ENCODE measurements around the gene MYH16.
"Not testable (repeated sequence)": the region's sequence is repeated elsewhere in the genome, so short reads cannot be mapped to it uniquely, and the experiment has no call there.

Gene MYH16

DNA sequence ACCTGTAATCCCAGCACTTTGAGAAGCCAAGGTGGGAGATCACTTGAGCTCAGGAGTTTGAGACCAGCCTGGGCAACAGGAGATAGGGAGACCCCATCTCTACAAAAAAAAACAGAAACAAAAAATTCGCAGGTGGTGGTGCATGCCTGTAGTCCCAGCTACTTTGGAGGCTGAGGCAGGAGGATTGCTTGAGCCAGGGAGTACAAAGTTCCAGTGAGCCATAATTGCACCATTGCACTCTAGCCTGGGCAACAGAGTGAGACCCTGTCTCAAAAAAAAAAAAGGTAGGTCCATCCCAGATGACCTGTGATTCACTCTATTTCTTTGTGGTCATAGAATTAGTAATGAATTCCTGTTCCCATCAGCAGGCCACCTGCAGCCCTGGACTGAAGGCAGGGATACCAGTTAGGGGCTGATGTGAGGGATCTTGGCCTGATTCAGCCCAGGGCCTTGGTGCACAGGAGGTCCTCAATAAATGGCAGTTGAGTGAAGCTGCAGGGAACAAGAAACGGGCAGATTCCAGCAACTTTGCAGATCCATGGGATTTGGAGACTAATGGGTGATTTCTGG is at the start of gene MYH16:
TSS of gene MYH16 (plus strand) at position 364 of the 570 bp plus-strand sequence.
- DNase-seq: no peak

DNA sequence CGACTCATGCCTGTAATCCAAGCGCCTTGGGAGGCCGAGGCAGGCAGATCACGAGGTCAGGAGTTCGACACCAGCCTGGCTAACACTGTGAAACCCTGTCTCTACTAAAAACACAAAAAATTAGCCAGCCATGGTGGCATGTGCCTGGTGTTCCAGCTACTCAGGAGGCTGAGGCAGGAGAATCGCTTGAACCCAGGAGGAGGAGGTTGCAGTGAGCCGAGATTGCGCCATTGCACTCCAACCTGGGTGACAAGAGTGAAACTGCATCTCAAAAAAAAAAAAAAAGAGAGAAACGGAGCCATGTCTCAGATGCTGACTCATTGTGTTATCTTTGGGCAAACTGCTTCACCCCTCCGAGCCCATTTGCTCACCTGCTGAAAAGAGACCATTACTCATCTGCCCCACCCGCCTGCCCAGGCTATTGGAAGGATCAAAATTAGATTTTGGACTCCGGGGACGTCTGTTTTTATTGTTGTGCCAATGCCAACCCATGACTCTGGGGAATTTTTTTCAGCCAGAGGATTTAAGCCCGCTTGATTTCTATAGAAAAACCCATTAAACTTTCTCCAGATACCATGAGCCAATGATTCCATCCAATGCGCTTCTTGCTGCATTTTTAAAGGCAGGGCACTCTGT is 48.3 kb upstream of the MYH16 start:
- DNase-seq: not testable (repeated sequence)

DNA sequence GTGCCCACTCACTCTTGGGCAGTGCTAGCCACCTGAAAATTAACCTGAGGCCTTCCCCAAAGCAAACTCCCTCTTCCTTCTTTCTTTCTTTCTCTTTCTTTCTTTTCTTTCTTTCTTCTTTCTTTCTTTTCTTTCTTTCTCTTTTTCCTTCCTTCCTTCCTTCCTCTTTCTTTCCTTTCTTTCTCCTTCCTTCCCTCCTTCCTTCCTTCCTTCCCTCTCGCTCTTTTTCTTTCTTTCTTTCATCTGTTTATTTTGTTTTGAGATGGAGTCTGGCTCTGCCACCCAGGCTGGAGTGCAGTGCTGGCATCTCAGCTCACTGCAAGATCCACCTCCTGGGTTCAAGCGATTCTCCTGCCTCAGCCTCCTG is 47.8 kb upstream of the MYH16 start:
- DNase-seq: no peak

DNA sequence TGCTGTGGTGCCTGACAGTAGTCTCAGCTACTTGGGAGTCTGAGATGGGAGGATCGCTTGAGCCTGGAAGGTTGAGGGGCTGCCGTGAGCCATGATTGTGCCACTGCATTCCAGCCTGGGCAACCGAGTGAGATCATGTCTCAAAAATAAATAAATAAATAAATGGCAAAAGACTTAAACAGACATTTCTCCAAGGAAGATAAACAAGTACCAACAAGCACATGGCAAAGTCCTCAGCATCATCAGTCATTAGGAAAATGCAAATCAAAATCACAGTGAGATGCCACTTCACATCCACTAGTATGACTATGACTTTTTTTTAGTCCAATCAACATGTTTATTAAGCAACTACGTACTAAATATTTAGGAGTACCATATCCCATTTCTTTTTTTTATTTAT is 43.4 kb upstream of the MYH16 start:
- DNase-seq: no peak

DNA sequence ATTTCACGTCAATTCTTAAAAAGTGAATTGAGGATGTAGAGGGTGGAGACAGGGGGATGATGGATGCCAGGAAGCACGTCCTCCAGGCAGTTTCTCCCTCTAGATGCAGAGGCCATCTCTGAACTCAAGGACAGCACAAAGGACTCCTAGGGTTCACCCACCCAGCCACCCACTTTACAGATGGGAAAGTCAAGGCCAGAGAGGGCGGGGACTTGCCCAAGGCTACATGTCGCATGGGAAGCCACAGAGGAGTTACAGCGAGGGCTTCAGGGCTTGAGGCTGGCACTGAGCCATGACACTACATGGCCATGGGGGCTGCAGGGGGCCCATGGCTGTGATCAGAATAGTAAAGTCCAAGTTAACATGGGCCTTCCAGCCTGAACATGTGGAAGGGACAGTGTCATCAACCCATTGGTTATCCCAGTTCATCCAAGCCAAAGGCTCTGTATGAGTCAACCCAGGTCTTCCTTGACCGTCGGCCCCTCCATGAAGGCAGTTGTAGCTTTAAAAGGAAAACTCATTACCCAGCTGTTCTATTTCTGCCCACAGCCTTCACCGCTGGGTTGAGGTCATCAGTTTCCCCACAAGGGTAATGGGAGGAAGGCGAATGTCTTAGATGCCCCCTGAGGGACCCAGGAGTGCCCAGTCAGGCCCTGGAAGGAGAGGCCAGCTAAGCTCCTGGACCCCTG is 40.4 kb upstream of the MYH16 start:
- DNase-seq: no peak

DNA sequence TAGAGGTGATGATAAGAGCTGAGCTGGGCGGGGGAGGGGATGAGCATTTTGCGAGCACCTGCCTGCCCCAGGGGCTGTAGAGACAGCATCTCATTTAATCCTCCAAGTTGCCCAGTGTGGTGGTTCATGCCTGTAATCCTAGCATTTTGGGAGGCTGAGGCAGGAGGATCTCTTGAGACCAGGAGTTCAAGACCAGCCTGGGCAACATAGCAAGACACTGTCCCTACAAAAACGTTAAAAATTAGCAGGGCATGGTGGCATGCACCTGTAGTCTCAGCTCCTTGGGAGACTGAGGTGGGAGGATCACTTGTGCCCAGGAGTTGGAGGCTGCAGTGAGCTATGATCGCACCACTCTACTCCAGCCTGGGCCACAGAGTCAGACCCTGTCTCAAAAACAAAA is 39.7 kb upstream of the MYH16 start:
- DNase-seq: not testable (repeated sequence)

DNA sequence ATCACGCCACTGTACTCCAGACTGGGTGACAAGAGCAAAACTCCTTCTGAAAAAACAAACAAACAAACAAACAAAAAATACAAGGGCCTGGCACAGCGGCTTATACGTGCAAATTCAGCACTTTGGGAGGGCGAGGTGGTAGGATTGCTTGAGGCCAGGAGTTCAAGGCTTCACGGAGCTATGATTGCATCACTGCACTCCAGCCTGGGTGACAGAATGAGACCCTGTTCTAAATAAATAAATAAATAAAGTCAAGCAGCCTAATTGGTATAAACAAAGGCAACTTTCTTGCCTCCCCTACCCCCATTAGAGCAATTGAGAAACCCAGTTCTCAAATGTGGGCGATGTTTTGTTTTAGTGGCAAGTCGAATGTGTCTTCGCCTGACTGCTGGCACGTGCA is 38.5 kb upstream of the MYH16 start:
- DNase-seq: no peak

DNA sequence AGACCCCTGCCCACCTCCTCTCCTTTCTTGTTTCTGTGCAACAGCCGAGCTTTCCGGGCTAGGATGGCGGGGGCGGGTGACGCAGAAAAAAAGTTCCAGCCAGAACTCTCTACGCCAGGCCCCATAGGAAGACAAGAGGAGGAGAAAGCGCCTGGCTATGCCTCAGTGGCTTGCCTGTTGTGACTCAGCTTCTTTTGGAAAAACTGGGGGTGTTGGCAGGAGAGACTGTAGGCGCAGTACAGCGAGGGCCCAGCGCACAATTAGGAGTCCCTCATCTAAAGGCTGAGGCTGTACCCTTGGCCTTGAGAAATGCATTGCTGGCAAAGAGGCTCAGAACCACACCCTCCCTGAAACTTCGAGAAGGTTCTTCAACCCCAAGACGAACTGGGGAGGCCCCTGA is 36.7 kb upstream of the MYH16 start:
- DNase-seq: no peak

DNA sequence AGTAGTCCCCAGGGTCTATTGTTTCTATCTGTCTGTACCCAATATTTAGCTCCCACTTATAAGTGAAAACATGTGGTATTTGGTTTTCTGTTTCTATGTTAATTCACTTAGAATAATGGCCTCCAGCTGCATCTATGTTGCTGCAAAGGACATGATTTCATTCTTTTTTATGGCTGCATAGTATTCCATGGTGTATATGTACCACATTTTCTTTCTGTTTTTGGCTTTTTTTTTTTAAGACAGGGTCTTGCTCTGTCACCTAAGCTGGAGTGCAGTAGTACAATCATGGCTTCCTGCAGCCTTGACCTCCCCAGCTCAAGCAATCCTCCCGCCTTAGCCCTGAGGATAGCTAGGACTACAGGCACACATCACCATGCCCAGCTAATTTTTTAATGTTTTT is 34.8 kb upstream of the MYH16 start:
- not testable (repeated sequence) for DNase-seq

DNA sequence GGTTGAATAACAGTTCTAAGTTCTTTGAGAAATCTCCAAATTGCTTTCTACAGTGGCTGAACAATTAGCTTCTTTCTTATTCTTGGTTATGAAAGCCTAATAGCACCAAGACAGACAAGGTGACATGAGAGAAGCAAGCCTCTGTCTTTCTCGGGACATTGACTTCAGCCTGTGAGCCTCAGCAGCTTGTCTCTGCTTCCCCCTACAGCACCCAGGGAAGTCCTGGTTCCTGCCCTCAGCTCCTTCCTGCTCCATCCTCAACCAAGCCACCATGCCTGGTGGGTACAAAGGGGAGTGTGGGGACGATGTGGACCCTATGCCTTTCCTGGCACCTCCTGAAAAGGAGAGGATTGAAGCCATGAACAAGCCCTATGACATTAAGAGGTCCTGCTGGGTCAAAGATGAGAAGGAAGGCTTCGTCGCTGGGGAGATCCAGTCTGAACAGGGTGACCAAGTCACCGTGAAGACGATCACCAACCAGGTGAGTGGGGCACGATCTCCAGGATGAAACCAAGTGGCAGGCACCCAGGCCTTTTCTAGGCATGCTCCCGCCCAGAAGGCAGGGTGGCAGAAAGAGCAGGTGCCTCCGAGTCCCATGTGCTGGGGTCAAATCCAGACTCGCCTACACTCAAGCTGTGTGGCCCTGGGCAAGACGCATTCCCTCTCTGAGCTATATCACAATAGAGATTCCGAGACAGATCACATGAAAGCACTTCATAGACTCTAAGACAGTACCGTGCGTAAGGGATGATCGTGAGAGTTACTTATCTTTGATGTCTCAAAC is 33.9 kb upstream of the MYH16 start:
- no peak for DNase-seq

DNA sequence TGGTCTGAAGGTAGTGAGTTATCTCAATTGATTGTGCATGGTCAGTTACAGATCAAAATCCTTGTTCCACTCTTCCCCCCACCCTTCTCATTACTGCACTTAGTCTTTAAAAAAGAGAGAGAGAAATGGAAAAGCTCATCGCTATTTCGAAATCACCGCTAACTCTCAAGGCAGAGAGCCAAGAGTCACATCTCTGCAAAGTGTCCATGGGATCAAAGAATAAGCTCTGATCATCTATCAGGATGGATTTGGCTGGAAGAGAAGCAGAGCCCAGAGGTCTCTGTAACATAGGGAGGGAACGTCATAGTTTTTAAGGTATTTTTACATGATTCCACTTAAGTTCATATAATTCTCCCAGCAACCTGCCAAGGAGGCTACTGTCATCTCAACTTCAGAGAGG is 30.0 kb upstream of the MYH16 start:
- no peak for DNase-seq

DNA sequence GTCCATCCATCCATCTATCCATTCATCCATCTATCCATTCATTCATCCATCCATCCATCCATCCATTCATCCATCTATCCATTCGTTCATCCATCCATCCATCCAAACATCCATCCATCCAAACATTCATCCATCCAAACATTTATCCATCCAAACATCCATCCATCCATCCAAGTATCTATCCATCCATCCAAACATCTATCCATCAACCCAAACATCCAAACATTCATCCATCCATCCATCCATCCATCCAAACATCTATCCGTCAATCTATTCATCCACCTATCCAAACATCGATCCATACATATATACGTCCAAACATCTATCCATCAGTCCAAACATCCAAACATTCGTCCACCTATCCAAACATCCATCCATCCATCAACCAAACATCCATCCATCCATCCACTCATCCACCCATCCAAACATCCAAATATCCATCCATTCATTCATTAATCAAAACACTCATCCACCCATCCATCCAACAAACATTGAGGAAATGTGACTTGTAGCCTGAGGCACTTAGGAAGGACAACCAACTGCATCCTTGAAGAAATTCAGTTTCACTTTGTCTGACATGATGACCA is 28.8 kb upstream of the MYH16 start:
- DNase-seq: no peak

DNA sequence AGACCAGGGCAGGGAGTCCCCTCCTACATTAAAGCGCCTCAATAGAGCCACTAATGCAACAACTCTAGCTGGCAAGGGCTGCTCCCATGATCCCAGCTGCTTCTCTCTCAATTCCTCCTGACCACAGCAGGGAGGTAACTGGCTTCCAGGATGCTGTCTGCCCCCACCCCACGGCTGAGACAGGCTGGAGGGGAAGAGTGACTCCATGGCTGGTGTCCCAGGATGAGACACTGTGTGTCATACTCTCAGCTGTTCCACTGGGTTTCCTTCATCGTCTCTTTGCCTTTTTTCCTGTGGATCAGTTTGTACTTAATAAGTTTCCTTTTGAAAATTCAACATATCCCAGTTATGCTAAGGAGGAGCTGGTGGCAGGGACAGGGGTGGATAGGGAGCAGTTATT is 27.7 kb upstream of the MYH16 start:
- no peak for DNase-seq

DNA sequence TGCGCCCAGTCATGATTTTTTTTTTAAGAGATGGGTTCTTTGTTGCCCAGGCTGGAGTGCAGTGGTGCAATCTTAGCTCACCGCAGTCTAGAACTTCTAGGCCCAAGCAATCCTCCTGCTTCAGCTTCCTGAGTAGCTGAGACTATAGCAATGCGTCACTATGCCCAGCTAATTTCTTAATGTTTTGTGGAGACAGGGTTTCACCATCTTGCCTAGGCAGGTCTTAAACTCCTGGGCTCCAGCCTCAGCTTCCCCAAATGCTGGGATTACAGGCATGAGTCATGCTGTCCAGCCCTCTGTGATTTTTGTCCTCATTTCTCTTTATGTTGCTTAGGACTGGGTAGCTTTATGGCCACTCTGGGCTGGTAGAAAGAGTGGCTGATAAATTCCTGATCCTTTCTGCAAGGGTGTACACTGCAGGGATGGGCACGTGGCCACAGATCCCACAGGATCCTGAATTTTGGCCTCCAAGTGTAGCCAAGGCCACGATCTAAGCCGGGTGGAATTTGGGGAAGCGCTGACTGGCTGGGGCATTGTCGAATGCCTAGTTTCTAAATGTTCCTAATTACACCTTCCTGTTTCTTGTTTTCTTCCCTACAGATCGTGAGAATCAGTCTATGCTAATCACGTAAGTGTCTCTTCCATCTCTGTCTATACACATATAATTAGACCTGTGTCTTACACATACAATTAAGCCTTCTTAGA is 24.1 kb upstream of the MYH16 start:
- no peak for DNase-seq

DNA sequence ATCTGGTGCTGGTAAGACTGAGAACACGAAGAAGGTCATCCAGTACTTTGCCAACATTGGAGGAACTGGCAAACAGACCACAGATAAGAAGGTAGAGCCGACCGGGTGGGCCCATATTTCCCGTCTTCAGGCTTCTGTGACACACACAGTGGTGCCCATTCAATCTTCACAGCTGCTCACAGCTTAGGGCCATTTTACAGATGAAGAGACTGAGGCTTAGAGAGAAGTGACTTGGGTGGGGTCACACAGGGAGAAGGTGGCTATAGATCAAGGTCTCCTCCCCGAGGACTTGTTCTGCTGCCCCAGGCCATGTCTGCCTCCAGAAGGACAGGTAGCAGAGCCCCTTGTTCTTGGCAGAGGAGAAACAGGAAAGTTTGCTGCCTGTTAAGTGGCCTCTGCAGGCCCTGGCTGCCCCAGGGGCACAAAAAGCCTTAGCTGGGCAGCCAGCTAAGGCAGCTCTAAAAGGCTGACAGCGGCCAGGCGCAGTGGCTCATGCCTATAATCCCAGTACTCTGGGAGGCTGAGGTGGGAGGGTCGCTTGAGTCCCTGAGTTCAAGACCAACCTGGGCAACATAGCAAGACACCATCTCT is 22.6 kb upstream of the MYH16 start:
- no peak for DNase-seq

DNA sequence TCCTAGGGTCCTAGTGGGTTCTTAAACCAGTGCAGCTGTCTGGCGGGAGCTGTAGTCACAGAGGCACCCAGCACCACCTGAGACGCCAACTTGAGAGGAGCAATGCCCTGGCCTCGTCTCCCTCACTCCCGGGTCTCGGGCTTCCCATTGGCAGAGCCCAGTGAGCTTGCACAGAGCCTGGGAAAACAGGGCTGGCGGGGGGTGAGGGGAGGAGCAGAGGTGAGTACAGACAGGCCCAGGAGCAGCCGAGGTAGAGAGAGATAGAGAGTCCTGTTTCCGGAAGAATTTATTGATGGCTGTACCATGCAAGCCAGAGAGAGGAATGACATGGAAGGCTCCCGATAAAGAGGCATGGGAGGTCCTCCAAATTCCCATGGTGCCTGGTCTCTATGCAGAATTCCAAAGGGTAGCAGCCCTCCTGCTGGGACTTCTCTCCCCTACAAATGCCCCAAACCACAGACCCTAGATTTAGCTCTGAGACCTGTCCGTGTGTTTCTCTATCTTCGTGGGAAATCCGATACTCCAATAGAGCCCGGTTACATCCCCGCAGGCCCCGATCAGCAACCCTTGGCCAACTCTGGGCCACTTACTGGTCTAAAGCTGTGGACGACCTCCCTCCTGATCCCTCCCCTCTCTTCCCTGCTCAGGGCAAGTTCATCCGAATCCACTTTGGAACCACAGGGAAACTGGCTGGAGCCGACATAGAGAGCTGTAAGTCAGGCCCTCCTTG is 20.3 kb upstream of the MYH16 start:
- no peak for DNase-seq

DNA sequence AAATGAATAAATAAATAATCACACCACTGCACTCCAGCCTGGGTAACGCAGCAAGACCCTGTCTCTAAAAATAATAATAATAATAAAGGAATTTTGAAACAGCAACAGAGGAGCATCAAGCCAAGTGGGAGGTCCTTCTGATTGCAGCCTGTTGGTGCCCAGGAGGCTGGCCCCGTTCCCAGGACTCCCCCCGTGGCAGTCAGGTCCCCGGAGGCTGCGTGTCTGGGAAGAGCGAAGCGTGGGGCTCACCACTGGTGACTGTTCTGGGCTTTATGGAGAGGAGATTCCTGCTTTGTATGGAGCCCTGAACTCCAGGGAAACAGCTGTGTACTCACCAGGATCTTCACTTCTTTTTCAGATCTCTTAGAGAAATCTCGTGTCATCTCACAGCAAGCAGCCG is 19.3 kb upstream of the MYH16 start:
- DNase-seq: no peak

DNA sequence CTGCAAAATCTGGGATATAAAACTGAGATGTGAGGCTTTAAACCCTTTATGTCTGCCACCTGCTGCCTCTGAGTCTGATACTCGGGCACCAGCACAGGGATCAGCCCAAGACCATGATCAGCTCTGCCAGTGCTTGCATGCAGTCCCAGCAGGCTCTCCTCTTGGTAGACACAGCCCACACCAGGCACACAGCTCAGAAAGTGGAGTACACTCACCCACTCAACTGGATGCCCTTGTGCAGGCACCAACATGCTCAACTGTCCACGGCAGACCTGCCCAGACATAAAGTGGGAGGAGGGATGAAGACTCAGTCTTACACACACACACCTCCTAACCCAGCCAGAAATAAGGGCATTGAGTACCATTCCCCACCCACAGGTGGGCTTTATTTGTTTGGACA is 18.2 kb upstream of the MYH16 start:
- DNase-seq: no peak

DNA sequence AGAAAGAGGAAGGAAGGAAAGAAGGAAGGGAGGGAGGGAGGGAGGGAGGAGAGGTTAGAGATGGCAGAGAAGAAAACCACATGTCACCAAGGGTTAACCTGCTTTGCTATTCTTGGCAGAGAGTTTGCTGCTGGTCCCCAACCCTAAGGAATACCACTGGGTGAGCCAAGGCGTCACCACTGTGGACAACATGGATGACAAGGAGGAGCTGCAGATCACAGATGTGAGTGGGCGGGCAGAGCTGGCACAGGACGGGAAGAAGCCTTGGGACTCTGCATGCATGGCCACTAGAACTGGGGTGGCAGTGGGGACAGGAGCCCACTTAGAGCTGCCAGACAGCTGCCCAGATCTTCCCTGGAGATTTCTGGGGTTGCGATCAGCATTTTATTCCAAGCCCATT is 17.2 kb upstream of the MYH16 start:
- DNase-seq: no peak

DNA sequence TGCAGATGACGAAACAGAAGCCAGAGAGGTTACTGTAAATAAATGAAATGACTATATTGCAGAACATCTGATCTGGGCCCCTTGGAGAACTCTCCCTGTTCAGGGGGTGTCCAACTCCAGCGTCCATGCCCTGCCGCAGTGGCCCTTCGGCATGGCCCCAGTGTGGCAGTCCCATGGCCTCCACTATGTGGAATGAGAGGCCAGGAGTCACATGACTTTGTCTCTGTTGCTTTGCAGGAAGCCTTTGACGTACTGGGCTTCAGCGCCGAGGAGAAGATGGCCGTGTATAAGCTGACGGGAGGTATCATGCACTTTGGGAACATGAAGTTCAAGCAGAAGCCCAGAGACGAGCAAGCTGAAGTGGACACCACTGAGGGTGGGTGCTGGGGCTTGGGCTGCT is 15.6 kb upstream of the MYH16 start:
- DNase-seq: no peak

DNA sequence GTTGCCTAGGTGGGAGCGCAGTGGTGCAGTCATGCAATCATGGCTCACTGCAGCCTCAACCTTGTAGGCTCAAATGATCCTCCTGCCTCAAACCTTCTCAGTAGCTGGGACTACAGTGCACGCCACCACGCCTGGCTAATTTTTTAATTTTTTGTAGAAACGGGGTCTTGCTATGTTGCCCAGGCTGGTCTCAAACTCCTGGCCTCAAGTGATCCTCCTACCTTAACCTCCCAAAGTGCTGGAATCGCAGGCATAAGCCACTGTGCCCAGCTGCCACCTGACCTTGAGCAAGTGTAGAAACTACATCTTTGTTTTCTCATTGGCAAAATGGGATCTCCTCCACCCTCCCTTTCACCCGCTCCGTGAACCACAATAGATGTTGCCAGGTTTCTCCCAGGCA is 15.0 kb upstream of the MYH16 start:
- no peak for DNase-seq

DNA sequence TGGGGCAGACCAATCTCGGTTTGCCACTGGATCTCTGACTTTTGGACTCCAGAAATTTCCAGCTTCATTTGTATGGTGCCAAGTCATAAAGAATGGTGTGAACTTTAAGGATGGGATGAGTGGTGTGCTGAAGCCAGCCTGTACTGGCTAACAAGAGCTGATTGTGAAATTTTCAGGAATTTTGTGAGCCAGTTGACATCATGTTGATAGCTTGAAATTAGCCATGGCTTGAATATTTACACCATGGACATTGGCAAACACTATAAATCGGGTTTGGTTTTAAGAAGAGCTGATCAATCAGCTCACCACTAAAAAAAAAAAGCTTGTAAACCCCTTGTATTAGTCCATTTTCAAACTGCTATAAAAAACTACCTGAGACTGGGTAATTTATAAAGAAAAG is 14.1 kb upstream of the MYH16 start:
- no peak for DNase-seq
